ENCODE data around the gene SIX2. TPM values are rescaled to one million over a fixed set of nuclear protein-coding genes. Genes with fewer than 3 reads are reported as not detected.

Gene SIX2
- total RNA-seq, 1 experiment from 2014 or later, result 1.9 TPM

DNA sequence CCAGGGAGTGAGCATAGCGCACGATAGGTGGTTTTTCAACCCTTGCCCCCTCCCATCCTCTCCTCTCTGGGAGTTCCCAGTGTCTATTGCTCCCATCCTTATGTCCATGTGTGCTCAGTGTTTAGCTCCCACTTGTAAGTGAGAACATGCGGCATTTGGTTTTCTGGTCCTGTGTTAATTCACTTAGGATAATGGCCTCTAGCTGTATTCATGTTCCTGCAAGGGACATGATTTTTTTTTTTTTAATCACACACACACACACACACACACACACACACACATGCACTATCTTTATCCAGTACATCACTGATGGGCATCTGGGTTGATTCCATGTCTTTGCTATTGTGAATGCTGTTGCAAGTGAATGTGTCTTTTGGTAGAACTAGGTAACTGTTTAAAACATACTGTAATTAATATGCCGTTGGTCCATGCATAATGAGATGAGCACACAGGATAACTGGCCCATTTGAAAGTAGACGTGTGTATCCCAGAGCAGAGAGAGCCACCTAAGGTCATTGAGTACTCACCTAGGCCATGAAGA lies 43.2 kb upstream of the SIX2 start:
- POLR2A ChIA-PET, result no interaction called here
- Mint-ChIP-seq H3K27me3 (ENCODE audit: insufficient read depth, unreplicated experiment) (peaks cover 13% of the 10 kb centered on the region), H3K4me3 (ENCODE audit: unreplicated experiment) (no peak overlapping the region), H3K4me1 (ENCODE audit: low read depth, unreplicated experiment) (no peaks in the 10 kb centered on the region), H3K36me3 (ENCODE audit: insufficient read depth, unreplicated experiment) (no peaks in the 10 kb centered on the region), H3K9me3 (ENCODE audit: unreplicated experiment) (no peaks in the 10 kb centered on the region), H3K27ac (ENCODE audit: unreplicated experiment) (no peak overlapping the region)
- BruUV-seq (replicated peaks), result no TSS peak
- no peaks in the 10 kb centered on the region; the same call in none of the 2 replicates for H3K27me3 ChIP-seq (replicated peaks; ENCODE audit: control insufficient read depth, insufficient read depth, low read length)
- H3K36me3 ChIP-seq (ENCODE audit: control insufficient read depth, insufficient read depth, low read length), result no peaks in the 10 kb centered on the region
- no peak overlapping the region for H3K4me3 ChIP-seq (ENCODE audit: low read depth, low read length)
- no peaks in the 10 kb centered on the region for H3K4me1 ChIP-seq
- no peaks in the 10 kb centered on the region for H3K9me3 ChIP-seq
- intact Hi-C loops (cut with micrococcal nuclease; ENCODE audit: unreplicated experiment), result no loop called here
- CTCF ChIA-PET, result no interaction called here
- TF ChIP-seq, protein P1, sequence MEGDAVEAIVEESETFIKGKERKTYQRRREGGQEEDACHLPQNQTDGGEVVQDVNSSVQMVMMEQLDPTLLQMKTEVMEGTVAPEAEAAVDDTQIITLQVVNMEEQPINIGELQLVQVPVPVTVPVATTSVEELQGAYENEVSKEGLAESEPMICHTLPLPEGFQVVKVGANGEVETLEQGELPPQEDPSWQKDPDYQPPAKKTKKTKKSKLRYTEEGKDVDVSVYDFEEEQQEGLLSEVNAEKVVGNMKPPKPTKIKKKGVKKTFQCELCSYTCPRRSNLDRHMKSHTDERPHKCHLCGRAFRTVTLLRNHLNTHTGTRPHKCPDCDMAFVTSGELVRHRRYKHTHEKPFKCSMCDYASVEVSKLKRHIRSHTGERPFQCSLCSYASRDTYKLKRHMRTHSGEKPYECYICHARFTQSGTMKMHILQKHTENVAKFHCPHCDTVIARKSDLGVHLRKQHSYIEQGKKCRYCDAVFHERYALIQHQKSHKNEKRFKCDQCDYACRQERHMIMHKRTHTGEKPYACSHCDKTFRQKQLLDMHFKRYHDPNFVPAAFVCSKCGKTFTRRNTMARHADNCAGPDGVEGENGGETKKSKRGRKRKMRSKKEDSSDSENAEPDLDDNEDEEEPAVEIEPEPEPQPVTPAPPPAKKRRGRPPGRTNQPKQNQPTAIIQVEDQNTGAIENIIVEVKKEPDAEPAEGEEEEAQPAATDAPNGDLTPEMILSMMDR (IDR thresholded peaks at IDR 0.05; ENCODE audit: insufficient read depth in 1 of 2, low read depth in 1 of 2, low read length in 1 of 2, severe bottlenecking in 1 of 2, unreplicated experiment in 1 of 2), result no peak
- DNase-seq, result no peak

DNA sequence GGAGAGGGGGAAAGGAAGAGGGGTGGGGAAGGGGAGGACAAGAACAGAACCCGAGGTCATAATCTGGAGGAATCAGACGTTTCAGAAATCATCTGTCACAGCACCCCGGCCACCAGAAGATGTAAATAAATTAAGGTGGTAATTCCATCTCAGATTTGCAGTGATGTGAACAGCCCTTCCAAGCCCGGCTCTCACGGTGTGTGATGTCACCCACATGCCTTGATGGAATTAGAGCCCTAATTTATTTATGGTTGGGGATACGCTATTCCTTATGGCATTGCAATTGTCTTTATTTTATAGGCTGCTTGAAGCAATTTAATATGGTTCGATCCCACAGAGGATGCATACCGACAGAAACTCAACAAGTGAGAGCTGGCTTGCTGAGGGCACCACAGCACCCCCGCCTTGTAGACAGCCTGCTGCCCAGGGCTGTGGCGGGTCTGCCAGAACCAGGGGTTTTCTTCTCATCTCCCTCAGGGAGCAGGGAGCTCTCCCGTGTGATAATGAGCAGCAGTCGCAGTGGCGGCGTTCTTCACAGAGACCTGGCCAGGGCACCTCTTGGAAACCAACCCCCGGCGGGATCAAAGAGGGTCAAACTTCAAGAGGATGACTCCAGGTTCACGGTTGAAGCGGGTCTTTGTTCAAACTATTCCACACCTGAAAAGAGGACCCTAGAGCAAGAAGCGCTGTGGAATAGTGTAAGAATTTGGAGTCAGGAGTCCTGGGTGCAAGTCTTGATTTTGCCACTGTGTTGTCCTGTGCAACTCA lies 40.5 kb upstream of the SIX2 start:
- Histone ChIP-seq H3K9me3 (no peaks in the 10 kb centered on the region), H3K4me3 (ENCODE audit: low read depth, low read length) (no peak overlapping the region), H3K4me1 (no peaks in the 10 kb centered on the region), H3K36me3 (ENCODE audit: control insufficient read depth, insufficient read depth, low read length) (no peaks in the 10 kb centered on the region), H3K27me3 (replicated peaks; ENCODE audit: control insufficient read depth, insufficient read depth, low read length) (no peaks in the 10 kb centered on the region; the same call in none of the 2 replicates)
- Mint-ChIP-seq H3K9me3 (ENCODE audit: unreplicated experiment) (no peaks in the 10 kb centered on the region), H3K4me1 (ENCODE audit: low read depth, unreplicated experiment) (no peaks in the 10 kb centered on the region), H3K4me3 (ENCODE audit: unreplicated experiment) (no peak overlapping the region), H3K36me3 (ENCODE audit: insufficient read depth, unreplicated experiment) (no peaks in the 10 kb centered on the region), H3K27me3 (ENCODE audit: insufficient read depth, unreplicated experiment) (peaks cover 23% of the 10 kb centered on the region), H3K27ac (ENCODE audit: unreplicated experiment) (no peak overlapping the region)
- intact Hi-C loops (cut with micrococcal nuclease; ENCODE audit: unreplicated experiment), result no loop called here
- TF ChIP-seq, protein P1 (IDR thresholded peaks at IDR 0.05; ENCODE audit: insufficient read depth in 1 of 2, low read depth in 1 of 2, low read length in 1 of 2, severe bottlenecking in 1 of 2, unreplicated experiment in 1 of 2), result no peak
- no TSS peak for BruUV-seq (replicated peaks)
- no peak for DNase-seq
- POLR2A ChIA-PET, result no interaction called here
- CTCF ChIA-PET, result no interaction called here

DNA sequence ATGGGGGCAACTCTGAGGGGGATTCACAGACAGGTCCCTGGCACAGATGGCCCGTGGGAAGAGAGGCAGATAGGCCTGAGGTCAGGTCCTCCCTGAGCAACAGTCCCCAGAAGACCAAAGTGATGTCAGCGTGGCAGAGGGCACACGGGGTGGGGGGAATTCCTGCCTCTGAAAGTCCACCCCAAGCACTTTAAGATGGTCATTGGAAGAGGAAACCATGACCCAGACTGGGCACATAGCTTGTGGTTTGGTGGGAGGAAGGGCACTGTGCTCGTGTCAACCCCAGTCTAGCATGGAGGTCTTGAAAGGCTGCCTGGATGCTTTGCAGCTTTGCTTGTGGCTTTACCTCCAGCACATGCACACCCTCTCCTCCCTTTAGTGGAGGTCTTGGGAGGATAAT lies 38.0 kb upstream of the SIX2 start:
- TF ChIP-seq, protein P1 (IDR thresholded peaks at IDR 0.05; ENCODE audit: insufficient read depth in 1 of 2, low read depth in 1 of 2, low read length in 1 of 2, severe bottlenecking in 1 of 2, unreplicated experiment in 1 of 2), result no peak
- no peaks in the 10 kb centered on the region for H3K36me3 ChIP-seq (ENCODE audit: control insufficient read depth, insufficient read depth, low read length)
- H3K27me3 ChIP-seq (replicated peaks; ENCODE audit: control insufficient read depth, insufficient read depth, low read length), result no peaks in the 10 kb centered on the region; the same call in 1 of the 2 replicates
- ChIA-PET CTCF (no interaction called here), POLR2A (no interaction called here)
- Mint-ChIP-seq H3K4me1 (ENCODE audit: low read depth, unreplicated experiment) (peaks cover 7% of the 10 kb centered on the region), H3K27ac (ENCODE audit: unreplicated experiment) (no peak overlapping the region), H3K36me3 (ENCODE audit: insufficient read depth, unreplicated experiment) (no peaks in the 10 kb centered on the region), H3K4me3 (ENCODE audit: unreplicated experiment) (no peak overlapping the region), H3K9me3 (ENCODE audit: unreplicated experiment) (no peaks in the 10 kb centered on the region), H3K27me3 (ENCODE audit: insufficient read depth, unreplicated experiment) (peaks cover 28% of the 10 kb centered on the region)
- H3K9me3 ChIP-seq, result no peaks in the 10 kb centered on the region
- H3K4me1 ChIP-seq, result 0 out of 2 replicates have a peak, but pooled peaks cover 3% of the 10 kb centered on the region
- no TSS peak for BruUV-seq (replicated peaks)
- intact Hi-C loops (cut with micrococcal nuclease; ENCODE audit: unreplicated experiment), result loop anchor here (2.0 kb wide), 1 partner anchor 54 kb away; no protein-coding TSS in a partner anchor
- no peak overlapping the region for H3K4me3 ChIP-seq (ENCODE audit: low read depth, low read length)
- no peak for DNase-seq

Measured in Caco-2 (cell line).